HG03378 (cell line): ENCODE measurements around the gene NRARP.

Source experiments
- ATAC-seq: cut with Tn5 transposase; IDR thresholded peaks from one replicate; pipeline ENCODE4 v1.9.1; 2021; ENCODE audit warnings: mild to moderate bottlenecking, moderate library complexity; ENCODE audit not compliant: unreplicated experiment

Gene NRARP

DNA sequence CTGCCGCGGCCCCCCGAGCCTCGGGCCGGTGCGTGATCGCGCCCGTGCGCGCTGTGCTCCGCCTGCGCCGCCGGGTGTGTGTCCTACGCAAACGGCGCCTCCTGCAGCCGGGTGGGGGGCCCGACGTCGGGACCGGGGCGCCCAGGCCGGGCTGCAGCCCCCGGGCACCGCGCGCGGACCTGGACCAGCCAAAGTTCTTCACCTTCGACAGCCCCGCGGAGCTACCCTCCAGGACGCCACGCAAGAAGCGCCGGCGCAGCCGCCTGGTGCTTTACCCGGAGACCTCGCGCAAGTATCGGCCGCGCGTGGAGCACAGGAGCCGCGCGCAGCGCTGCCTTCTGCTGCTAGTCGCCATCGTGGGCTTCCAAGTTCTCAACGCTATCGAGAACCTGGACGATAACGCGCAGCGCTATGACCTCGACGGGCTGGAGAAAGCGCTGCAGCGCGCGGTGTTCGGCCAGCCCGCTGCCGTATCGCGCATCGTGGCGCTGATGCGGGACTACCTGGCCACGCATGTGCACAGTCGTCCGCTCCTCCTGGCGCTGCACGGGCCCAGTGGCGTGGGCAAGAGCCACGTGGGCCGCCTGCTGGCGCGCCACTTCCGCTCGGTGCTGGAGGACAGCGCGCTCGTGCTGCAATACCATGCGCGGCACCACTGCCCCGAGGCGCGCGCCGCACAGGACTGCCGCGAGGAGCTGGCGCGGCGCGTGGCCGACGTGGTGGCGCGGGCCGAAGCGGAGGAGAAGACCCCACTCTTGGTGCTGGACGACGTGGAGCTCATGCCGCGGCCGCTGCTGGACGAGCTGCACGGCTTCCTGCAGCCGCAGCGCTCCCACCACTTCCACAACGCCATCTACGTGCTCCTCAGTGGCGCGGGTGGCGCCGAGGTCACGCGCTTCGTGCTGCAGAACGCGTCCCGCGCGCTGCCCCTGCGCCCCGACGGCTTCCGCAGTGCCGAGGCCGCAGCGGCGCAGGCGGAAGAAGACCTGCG lies 23.1 kb downstream of the NRARP start:
- ATAC-seq, result no peak

- no peak for ATAC-seq
Measured at GRCh38 chr9:137278061-137278701, 23.9 kb downstream of the NRARP start.

- ATAC-seq, result peak; percentile 59
Measured at GRCh38 chr9:137277329-137278041, 24.6 kb downstream of the NRARP start, which contains the start of gene TOR4A. Gene TOR4A (plus strand): TSS chr9:137277726. CDS start chr9:137278690, 964 bp downstream.

GRCh38 chr9:137276473-137277328 lies 25.4 kb downstream of the NRARP start:
- no peak for ATAC-seq

- no peak for ATAC-seq
Measured at GRCh38 chr9:137275588-137276472, 26.2 kb downstream of the NRARP start.

GRCh38 chr9:137275203-137275587 lies 26.9 kb downstream of the NRARP start:
- ATAC-seq, result no peak

DNA sequence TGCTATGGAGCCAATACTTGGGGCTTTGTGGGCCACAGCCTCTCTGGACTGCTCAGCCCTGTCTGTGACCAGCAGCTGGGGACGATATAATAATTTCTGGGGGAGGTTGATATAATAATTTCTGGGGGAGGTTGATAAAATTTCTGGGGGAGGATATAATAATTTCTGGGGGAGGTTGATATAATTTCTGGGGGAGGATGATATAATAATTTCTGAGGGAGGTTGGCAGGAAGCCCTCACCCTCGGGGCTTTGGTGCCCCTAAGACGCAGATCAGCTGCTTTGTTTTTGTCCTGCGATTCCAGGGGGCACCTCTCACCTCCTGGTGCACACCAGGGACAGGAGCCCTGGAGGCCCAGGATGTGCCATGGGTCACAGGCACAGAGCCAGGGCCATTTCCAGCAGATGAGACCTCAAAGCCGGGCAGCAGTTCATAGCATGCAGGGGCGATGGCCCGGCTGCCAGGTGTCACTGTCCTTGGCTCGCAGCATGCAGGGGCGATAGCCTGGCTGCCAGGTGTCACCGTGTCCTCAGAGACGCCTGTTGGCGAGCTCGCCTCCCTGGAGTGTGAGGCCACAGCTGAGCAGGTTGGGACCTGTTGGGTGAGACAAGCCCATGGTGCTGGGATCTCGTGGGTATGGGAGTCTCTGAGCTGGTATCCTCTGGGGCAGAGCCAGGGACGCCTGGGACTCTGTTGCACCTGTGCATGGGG lies 28.3 kb downstream of the NRARP start:
- ATAC-seq, result no peak

DNA sequence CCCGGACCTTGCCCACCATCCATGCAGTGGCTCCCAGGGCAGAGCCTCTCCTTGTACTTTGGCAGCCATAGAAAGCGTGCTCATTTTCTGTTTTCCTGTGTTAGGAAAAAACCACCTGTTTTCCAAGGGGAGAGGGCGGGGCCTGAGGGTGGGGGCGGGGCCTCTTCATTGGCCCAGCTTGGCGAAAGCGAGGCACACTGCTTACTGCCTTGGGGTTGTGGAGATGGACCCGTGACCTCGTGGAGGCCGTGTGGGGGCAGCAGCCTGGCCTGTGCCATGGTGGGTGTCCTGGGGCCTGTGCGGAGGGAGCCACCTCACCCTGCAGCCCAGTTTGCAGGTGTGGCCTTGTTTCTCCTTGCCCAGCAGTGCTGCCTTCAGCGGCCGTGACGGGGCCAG lies 29.0 kb downstream of the NRARP start:
- no peak for ATAC-seq

DNA sequence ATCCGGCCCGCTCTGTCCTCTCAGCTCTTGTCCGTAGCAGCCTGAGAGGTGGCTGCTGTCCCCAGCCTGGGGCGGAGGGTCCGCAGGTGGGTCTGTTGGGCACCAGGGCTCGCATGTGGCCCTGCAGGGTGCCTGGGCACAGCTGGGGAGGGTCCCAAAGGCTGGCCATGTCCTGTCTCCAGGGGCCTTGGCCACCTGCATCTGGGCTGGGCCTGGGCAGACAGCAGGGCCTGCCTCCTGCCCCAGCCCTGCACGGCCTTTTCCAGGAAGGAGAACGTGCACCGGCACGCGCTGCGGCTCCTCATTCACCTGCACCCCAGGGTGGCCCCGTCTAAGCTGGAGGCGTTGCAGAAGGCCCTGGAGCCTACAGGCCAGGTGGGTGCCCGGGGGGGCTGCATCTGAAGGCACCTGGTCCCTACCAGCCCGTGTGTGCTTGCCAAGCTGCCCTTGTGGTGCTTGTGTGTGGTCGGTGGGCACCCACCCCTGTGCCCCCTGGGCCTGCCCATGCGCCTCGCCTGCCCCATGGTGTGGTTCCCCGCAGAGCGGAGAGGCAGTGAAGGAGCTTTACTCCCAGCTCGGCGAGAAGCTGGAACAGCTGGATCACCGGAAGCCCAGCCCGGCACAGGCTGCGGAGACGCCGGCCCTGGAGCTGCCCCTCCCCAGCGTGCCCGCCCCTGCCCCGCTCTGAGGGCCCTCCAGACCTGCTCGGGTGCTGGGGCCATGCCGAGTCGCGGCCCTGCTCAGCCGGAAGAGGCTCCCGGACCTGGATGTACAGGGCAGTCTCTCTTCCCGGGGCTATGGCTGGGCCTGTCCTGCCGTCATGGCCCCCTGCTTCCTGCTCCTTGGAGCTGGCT lies 29.6 kb downstream of the NRARP start:
- no peak for ATAC-seq

DNA sequence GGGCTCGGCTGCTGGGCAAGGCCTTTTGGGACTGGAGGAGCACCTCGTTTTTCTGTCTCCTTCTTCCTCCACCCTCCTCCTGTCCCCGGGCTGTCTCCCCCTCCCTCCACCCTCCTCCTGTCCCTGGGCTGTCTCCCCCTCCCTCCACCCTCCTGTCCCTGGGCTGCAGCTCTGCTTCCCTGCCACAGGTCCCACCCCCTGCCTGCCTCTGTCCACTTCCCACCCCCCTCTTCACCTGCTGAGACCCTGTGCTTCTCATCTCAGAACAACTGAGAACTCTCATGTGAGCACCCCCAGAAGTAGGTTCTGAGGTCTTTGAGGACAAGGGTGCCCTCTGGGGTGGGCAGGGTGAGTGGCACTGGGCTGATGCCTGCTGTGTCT lies 30.4 kb downstream of the NRARP start:
- ATAC-seq, result no peak

DNA sequence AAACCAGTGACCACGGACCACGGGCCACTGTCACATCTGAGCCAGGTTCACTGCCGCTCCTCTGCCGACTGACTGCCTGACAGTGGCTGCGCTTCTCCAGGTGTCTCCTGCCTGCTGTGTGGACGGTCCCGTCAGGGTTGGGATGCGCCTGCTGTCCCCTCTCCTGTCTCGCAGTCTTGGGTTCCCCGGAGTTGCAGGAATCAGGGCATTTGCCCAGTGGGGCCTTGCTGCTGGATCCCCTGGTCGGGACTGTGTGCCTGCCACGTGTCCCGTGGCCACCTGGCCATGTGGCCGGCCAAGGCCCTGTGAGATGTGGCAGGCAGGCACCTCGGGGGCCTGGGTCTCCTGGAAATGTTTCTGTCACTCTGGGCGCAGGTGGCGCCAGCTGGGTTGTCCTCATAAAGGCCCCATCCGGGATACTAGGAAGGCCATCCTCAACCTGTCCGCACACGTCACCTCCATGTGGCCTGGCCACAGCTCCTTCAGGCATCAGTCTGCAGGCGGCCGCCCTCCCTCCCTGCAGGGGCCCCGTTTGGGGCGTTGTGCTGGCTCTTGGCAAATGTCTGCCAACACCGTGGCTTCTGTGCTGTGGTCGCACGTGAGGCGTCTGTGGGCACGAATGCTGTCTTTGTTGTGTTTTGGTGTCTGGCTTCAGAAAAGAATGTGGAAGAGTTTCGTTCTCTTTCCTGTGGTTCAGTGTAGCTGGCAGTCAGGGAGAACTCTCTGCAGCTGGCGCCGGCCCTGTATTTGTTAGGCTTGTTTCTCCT lies 31.0 kb downstream of the NRARP start:
- no peak for ATAC-seq

GRCh38 chr9:137269231-137269772 lies 32.8 kb downstream of the NRARP start:
- no peak for ATAC-seq

DNA sequence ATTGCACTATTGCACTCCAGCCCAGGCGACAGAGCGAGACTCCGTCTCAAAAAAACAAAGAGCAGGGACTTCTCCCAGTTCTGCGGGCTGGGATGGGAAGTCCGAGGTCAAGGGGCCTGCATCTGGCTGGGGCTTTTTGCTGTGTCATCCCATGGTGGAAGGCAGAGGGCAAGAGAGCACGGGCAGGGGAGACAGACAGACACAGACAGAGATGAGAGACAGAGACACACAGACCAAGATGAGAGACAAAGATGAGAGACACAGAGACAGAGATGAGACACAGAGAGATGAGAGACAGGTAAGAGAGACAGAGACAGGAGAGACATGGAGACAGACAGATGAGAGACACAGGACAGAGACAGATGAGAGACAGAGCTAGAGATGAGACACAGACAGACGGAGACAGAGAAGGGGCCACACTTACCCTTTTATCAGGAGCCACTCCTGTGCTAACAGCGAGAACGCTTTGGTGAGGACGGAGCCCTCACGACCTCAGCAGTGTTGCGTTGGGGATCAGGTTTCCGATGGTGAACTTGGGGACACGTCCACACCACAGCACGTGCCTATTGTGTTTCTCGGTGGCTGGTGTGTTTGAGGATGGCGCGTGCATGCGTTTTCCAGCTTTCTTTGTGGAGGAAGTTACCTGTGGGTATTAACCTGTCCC lies 33.4 kb downstream of the NRARP start:
- no peak for ATAC-seq

DNA sequence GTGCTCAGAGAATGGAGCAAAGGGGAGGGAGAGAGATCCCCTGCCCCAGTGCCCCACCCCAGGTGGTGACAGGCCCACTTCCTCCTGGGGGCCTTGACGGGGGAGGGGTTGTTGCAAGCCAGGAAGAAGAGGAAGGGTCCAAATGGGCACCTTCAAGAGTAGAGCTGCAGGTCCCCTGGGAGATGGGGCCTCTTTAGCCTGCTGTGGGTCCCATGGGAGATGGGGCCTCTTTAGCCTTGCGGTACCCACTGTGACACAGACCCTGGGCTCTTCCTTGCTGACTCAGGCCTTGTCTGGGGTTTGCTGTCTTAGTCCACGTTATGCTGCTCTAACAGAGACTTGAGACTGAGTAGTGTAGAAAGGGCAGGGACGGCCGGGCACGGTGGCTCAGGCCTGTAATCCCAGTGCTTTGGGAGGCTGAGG lies 34.1 kb downstream of the NRARP start:
- no peak for ATAC-seq

GRCh38 chr9:137266585-137267453 lies 35.3 kb downstream of the NRARP start:
- no peak for ATAC-seq

- no peak for ATAC-seq
Measured at GRCh38 chr9:137266162-137266527, 35.9 kb downstream of the NRARP start.
